HepG2 (cell line): ENCODE measurements around the gene ZNF783. TPM values are rescaled to one million over a fixed set of nuclear protein-coding genes. Genes with fewer than 3 reads are reported as not detected.

Source experiments
- ATAC-seq: fragments of 200-7000 bp; cut with Tn5 transposase; 3 replicates; pipeline ENCODE4 v1.9.1; 2020; ENCODE audit warnings: mild to moderate bottlenecking, moderate library complexity
- BruUV-seq: library from RNA; stranded (reverse); fragments of 400-500 nt; replicated peaks from 2 replicates; lab custom pipeline; 2021; lab: Mats Ljungman, UMichigan
- CTCF ChIA-PET: fragments of 300-600 bp; formaldehyde crosslinking; extraction: SDS; loops from one replicate; lab custom pipeline; 2021; ENCODE audit warnings: low total read pairs, inconsistent platforms, low intra/inter-chr PET ratio; lab: Yijun Ruan, JAX
- POLR2A ChIA-PET: fragments of 350-600 bp; sonication (Branson Sonifier 250); formaldehyde crosslinking; loops from one replicate; lab custom pipeline; 2020; ENCODE audit warnings: antibody characterized with exemption, inconsistent platforms; lab: Yijun Ruan, JAX
- DNase-seq: peaks from one replicate; pipeline ENCODE4 v3.0.0-alpha.2; 2015; ENCODE audit warnings: low spot score
- FAIRE-seq: peaks from 3 replicates; lab custom pipeline; 2011; peaks lifted over from hg19 to GRCh38; lab: Jason Lieb, UNC
- H2AFZ ChIP-seq: one replicate; pipeline ENCODE4 v1.6.1; 2011; ENCODE audit warnings: low read length, inconsistent platforms
- H3K27ac ChIP-seq: fragments of 300-600 bp; 3 replicates; pipeline ENCODE4 v1.8.0; 2011; ENCODE audit warnings: mixed run types, mild to moderate bottlenecking, mixed read lengths, low read length, inconsistent platforms; ENCODE audit not compliant: insufficient read depth; ENCODE audit errors: extremely low read length
- H3K27me3 ChIP-seq, 2 experiments: fragments of 200-600 bp in 1 of 2; 2 replicates in 1 of 2; 3 replicates in 1 of 2; pipeline versions ENCODE4 v1.6.0 to v1.8.0; 2011; ENCODE audit warnings: low read length in 2 of 2, mild to moderate bottlenecking in 2 of 2, moderate library complexity in 2 of 2, inconsistent platforms in 1 of 2; ENCODE audit not compliant: insufficient read depth in 2 of 2, control insufficient read depth in 1 of 2
- H3K36me3 ChIP-seq, 2 experiments: fragments of 200-600 bp in 1 of 2; replicated peaks in 1 of 2; 2 replicates in 1 of 2; 3 replicates in 1 of 2; pipeline versions ENCODE4 v1.5.1 to v1.8.0; 2011; ENCODE audit warnings: low read length in 2 of 2, inconsistent platforms in 1 of 2; ENCODE audit not compliant: insufficient read depth in 2 of 2, control insufficient read depth in 1 of 2
- H3K4me1 ChIP-seq: 2 replicates; pipeline ENCODE4 v1.5.1; 2012; ENCODE audit warnings: low read length, inconsistent platforms; ENCODE audit not compliant: insufficient read depth
- H3K4me2 ChIP-seq: 2 replicates; pipeline ENCODE4 v1.6.0; 2011; ENCODE audit warnings: low read depth, low read length, inconsistent platforms
- H3K4me3 ChIP-seq, 3 experiments: fragments of 200-600 bp in 1 of 3; sonication (generic), shearing (Covaris generic) in 1 of 3; replicated peaks in 1 of 3; 2 replicates each; pipeline ENCODE4 v1.5.1; 2011 to 2016; ENCODE audit warnings: low read length in 3 of 3, inconsistent platforms in 2 of 3, low read depth in 2 of 3, mild to moderate bottlenecking in 2 of 3, control low read depth in 1 of 3, mixed read lengths in 1 of 3; ENCODE audit not compliant: insufficient read depth in 1 of 3
- H3K79me2 ChIP-seq: one replicate; pipeline ENCODE4 v1.6.1; 2011; ENCODE audit warnings: low read length, inconsistent platforms; ENCODE audit not compliant: insufficient read depth
- H3K9ac ChIP-seq: 2 replicates; pipeline ENCODE4 v1.6.0; 2011; ENCODE audit warnings: mild to moderate bottlenecking, low read depth, low read length, inconsistent platforms; ENCODE audit not compliant: insufficient read depth
- H3K9me3 ChIP-seq: 2 replicates; pipeline ENCODE4 v1.5.1; 2012; ENCODE audit warnings: mild to moderate bottlenecking, low read length
- H4K20me1 ChIP-seq: 2 replicates; pipeline ENCODE4 v1.6.0; 2011; ENCODE audit warnings: inconsistent platforms, mild to moderate bottlenecking, low read length, moderate library complexity; ENCODE audit not compliant: insufficient read depth
- BRD4 ChIP-seq: sonication (generic); formaldehyde crosslinking; IDR thresholded peaks from 2 replicates; pipeline ENCODE4 v1.4.0; 2020; ENCODE audit warnings: missing genetic modification reagents
- EED ChIP-seq: sonication (generic); formaldehyde crosslinking; IDR thresholded peaks from 2 replicates; pipeline ENCODE4 v1.5.0; 2020; ENCODE audit warnings: mild to moderate bottlenecking, missing genetic modification reagents
- KLF13 ChIP-seq: sonication (generic); formaldehyde crosslinking; IDR thresholded peaks from 2 replicates; pipeline ENCODE4 v1.4.0; 2020; ENCODE audit warnings: mild to moderate bottlenecking, missing genetic modification reagents
- NFIB ChIP-seq: sonication (generic); formaldehyde crosslinking; IDR thresholded peaks from 2 replicates; pipeline ENCODE4 v1.9.0; 2021; ENCODE audit warnings: missing genetic modification reagents, mild to moderate bottlenecking, borderline replicate concordance
- RBFOX2 ChIP-seq: fragments of 200-400 bp; formaldehyde crosslinking; IDR thresholded peaks from 2 replicates; pipeline ENCODE4 v1.6.1; 2017; ENCODE audit warnings: low read depth, mild to moderate bottlenecking, low read length
- SKI ChIP-seq: fragments of 450-650 bp; IDR thresholded peaks from one replicate; pipeline ENCODE4 v1.6.1; 2018; ENCODE audit warnings: mild to moderate bottlenecking; ENCODE audit not compliant: partially characterized antibody
- SOX13 ChIP-seq, 3 experiments: fragments of 450-650 bp in 1 of 3; sonication (generic) in 1 of 3; formaldehyde crosslinking in 1 of 3; IDR thresholded peaks in 2 of 3; conservative IDR thresholded peaks in 1 of 3; 2 replicates each; pipeline versions ENCODE4 v1.5.0 to v1.6.1; 2016 to 2020; ENCODE audit warnings: antibody characterized with exemption in 1 of 3, mild to moderate bottlenecking in 1 of 3, missing compliant biosample characterization in 1 of 3, missing genetic modification reagents in 1 of 3, moderate library complexity in 1 of 3
- SP2 ChIP-seq: sonication (generic); formaldehyde crosslinking; IDR thresholded peaks from 2 replicates; pipeline ENCODE4 v1.5.1; 2020; ENCODE audit warnings: mild to moderate bottlenecking, missing genetic modification reagents
- ZNF672 ChIP-seq: sonication (generic); formaldehyde crosslinking; IDR thresholded peaks from 2 replicates; pipeline ENCODE4 v1.8.1; 2022; ENCODE audit warnings: missing genetic modification reagents
- WGBS: methylation state at CpG from one replicate; pipeline ENCODE4 v1.1.6; 2017; ENCODE audit warnings: low lambda C conversion rate; 5-methylcytosine and 5-hydroxymethylcytosine counted together
- in situ Hi-C: cut with HindIII; loops from 2 replicates; pipeline ENCODE4 v1.10.0; 2017; ENCODE audit warnings: low pct_unique_long_range_greater_than_20kb; ENCODE audit not compliant: extremely low pct_ligation_motif_present
- intact Hi-C: fragments of 100-400 bp; cut with micrococcal nuclease; formaldehyde crosslinking; loops from one replicate; pipeline ENCODE4 v1.10.0; 2022; ENCODE audit not compliant: unreplicated experiment
- polyA plus RNA-seq, 8 experiments: library from polyadenylated mRNA; depleted of rRNA in 3 of 8; stranded (reverse) in 7 of 8; unstranded in 1 of 8; fragments of >200 nt; fragmentation: Illumina TruSeq in 4 of 8; extraction: Trizol in 4 of 8; gene quantifications; 2 replicates each; pipeline versions ENCODE4 v1.2.1 to v1.2.3, GENCODE V29; 2011 to 2016; ENCODE audit warnings: low read depth in 4 of 8, missing spikeins in 1 of 8, mixed read lengths in 1 of 8; ENCODE audit not compliant: insufficient read depth in 1 of 8
- total RNA-seq, 5 experiments: library from RNA; depleted of rRNA; stranded (reverse); fragments of >200 nt; fragmentation: Illumina TruSeq; extraction: Trizol; gene quantifications; 2 replicates each; pipeline ENCODE4 v1.2.3, GENCODE V29; 2016; ENCODE audit warnings: low read depth in 1 of 5
- TF ChIP-seq, protein P1 (sequence below): sonication (generic); formaldehyde crosslinking; IDR thresholded peaks from 2 replicates; pipeline ENCODE4 v1.5.1; 2020; ENCODE audit warnings: mild to moderate bottlenecking, missing genetic modification reagents, borderline replicate concordance
- TF ChIP-seq, protein P2 (sequence below): sonication (generic); formaldehyde crosslinking; IDR thresholded peaks from 2 replicates; pipeline ENCODE4 v1.4.0; 2020; ENCODE audit warnings: missing genetic modification reagents
- TF ChIP-seq, protein P3 (sequence below): sonication (generic); formaldehyde crosslinking; IDR thresholded peaks from 2 replicates; pipeline ENCODE4 v1.8.0; 2022; ENCODE audit warnings: missing genetic modification reagents, low read depth, mild to moderate bottlenecking, borderline replicate concordance

The ZNF783 gene
- total and polyA plus RNA-seq, 2 of the 13 experiments (the other 11 are each of a cell fraction or from before 2014, with no cell fraction given), result 4.1 to 5.2 TPM

DNA sequence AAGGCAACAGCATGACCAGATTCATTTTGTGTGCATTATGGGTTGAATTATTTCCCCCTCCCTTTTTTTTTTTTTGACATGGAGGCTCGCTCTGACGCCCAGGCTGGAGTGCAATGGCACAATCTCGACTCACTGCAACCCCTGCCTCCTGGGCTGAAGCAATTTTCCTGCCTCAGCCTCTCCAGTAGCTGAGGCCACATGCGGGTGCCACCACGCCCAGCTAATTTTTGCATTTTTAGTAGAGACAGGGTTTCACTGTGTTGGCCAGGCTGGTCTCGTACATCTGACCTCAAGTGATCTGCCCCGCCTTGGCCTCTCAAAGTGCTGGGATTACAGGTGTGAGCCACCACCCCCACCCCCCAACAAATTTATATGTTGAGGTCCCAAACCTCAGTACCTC, 42.0 kb downstream of the ZNF783 start:
- in situ Hi-C loops, result no loop called here
- Histone ChIP-seq H3K9ac (no peak overlapping the region), H3K36me3 (no peaks in the 10 kb centered on the region), H3K27ac (no peak overlapping the region), H3K4me2 (no peak overlapping the region), H2AFZ (no peak overlapping the region), H3K79me2 (no peaks in the 10 kb centered on the region), H3K4me3 (no peak overlapping the region), H3K9me3 (no peaks in the 10 kb centered on the region), H3K4me1 (no peaks in the 10 kb centered on the region), H3K27me3 (peaks cover 0 to 14% of the 10 kb centered on the region in 2 experiments; a peak in 1 of 5 replicates), H4K20me1 (no peaks in the 10 kb centered on the region)
- ChIA-PET CTCF (no interaction called here), POLR2A (no interaction called here)
- ATAC-seq, result no peak
- intact Hi-C loops, result no loop called here
- no peak for DNase-seq
- no peak for FAIRE-seq
- no peak for TF ChIP-seq SP2 (CRISPR knock-in tag)
- TF ChIP-seq SKI, result no peak
- no peak for TF ChIP-seq SOX13 (IDR thresholded peaks at IDR 0.05)
- TF ChIP-seq SOX13 (CRISPR knock-in tag; conservative IDR thresholded peaks at IDR 0.05 in 1 of 2, IDR thresholded peaks at IDR 0.05 in 1 of 2), result no peak
- TF ChIP-seq, protein P1, sequence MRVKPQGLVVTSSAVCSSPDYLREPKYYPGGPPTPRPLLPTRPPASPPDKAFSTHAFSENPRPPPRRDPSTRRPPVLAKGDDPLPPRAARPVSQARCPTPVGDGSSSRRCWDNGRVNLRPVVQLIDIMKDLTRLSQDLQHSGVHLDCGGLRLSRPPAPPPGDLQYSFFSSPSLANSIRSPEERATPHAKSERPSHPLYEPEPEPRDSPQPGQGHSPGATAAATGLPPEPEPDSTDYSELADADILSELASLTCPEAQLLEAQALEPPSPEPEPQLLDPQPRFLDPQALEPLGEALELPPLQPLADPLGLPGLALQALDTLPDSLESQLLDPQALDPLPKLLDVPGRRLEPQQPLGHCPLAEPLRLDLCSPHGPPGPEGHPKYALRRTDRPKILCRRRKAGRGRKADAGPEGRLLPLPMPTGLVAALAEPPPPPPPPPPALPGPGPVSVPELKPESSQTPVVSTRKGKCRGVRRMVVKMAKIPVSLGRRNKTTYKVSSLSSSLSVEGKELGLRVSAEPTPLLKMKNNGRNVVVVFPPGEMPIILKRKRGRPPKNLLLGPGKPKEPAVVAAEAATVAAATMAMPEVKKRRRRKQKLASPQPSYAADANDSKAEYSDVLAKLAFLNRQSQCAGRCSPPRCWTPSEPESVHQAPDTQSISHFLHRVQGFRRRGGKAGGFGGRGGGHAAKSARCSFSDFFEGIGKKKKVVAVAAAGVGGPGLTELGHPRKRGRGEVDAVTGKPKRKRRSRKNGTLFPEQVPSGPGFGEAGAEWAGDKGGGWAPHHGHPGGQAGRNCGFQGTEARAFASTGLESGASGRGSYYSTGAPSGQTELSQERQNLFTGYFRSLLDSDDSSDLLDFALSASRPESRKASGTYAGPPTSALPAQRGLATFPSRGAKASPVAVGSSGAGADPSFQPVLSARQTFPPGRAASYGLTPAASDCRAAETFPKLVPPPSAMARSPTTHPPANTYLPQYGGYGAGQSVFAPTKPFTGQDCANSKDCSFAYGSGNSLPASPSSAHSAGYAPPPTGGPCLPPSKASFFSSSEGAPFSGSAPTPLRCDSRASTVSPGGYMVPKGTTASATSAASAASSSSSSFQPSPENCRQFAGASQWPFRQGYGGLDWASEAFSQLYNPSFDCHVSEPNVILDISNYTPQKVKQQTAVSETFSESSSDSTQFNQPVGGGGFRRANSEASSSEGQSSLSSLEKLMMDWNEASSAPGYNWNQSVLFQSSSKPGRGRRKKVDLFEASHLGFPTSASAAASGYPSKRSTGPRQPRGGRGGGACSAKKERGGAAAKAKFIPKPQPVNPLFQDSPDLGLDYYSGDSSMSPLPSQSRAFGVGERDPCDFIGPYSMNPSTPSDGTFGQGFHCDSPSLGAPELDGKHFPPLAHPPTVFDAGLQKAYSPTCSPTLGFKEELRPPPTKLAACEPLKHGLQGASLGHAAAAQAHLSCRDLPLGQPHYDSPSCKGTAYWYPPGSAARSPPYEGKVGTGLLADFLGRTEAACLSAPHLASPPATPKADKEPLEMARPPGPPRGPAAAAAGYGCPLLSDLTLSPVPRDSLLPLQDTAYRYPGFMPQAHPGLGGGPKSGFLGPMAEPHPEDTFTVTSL (CRISPR knock-in tag), result no peak
- TF ChIP-seq, protein P2, sequence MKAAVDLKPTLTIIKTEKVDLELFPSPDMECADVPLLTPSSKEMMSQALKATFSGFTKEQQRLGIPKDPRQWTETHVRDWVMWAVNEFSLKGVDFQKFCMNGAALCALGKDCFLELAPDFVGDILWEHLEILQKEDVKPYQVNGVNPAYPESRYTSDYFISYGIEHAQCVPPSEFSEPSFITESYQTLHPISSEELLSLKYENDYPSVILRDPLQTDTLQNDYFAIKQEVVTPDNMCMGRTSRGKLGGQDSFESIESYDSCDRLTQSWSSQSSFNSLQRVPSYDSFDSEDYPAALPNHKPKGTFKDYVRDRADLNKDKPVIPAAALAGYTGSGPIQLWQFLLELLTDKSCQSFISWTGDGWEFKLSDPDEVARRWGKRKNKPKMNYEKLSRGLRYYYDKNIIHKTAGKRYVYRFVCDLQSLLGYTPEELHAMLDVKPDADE (CRISPR knock-in tag), result no peak
- no peak for TF ChIP-seq KLF13
- TF ChIP-seq NFIB (CRISPR knock-in tag), result no peak
- TF ChIP-seq RBFOX2, result no peak
- no peak for TF ChIP-seq ZNF672 (CRISPR knock-in tag)
- TF ChIP-seq BRD4 (CRISPR knock-in tag), result no peak
- no peak for TF ChIP-seq EED
- TF ChIP-seq, protein P3, sequence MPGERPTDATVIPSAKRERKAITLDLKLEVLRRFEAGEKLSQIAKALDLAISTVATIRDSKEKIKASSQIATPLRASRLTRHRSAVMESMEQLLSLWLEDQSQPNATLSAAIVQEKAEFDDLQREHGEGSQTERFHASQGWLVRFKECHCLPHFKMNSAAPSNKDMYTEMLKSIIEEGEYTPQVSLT (CRISPR knock-in tag), result no peak
- WGBS, result 28% methylated on average over 7 of the region's 7 CpGs
- no TSS peak for BruUV-seq
